GM19452 (cell line): ENCODE measurements around the gene LKAAEAR1.

ENCODE experiments used
- ATAC-seq: cut with Tn5 transposase; IDR thresholded peaks from one replicate; pipeline ENCODE4 v1.9.1; 2021; ENCODE audit not compliant: unreplicated experiment

The LKAAEAR1 gene

DNA sequence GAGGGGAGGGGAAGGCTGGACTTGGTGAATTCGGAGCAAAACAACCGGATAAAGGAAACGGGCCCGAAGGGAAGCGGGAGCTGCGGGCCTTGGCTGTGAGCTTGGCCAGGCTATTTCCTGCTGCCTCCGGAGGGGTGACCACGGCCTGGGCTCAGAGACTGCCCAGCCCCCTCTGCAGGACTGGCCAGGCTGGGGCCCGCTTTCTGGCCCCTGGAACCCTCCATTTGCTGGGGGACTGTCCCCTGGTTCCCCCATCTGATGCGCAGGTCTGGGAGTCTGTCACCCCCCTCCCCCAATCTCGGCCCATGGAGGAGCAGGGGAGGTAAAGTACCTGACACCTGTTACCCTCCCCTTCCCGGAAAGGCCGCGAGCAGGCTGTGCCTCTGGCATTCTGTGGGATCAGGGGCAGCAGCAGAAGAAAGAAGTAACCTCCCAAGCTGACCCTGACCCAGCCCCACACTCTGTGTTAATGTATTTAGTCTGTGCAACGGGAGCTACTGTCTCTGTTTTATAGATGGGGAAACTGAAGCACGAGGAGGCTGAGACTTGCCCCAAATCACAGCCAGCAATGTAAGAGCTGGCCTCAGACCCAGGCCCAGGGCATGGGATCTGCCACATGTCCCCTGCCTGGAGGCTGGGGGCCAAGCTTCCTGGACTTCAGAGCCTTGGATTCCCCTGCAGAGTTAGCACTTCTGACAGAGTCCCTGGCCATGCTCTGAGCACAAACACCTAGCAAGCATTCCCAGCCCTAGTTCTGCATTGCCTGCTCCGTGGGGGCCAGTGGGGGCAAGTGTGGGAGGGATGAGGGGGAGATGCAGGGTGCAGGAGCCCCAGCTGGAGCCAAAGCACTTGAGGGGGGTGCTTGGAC, 44.7 kb downstream of the LKAAEAR1 start:
- ATAC-seq, result no peak

DNA sequence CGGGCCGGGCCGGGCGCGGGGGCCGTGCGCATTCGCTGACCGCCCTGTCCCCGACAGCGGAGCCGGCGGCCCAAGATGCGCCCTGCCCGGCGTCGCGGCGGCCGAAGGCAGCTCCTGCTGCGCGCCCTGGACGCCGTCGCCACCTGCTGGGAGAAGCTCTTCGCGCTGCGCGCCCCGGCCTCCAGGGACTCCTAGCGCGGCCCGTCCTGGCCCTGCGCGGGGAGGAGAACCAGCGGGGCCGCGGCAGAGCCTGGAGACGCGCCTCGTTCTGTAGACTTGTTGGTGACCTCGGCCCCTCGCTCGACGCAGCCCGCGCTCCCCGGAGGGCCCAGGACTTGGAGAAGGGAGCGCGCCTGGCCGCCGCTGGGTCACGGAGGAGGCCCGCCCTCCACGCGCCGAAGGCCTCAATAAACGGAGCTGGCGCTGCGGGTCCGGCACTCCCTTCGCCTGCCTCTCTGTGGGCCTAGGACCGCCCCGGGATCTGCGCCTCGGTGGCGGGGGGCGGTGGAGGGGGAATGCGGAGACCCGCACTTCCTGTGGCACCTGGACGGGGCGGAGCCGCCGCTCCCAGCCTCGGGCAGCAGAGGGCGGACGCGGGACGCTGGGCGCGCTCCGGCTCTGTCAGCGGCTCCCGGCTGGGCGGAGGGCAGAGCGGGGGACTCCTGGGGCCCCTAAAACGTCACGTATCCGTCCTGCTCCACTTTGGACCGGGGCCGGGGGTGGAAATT, 45.5 kb downstream of the LKAAEAR1 start:
- ATAC-seq, result peak; percentile 54

DNA sequence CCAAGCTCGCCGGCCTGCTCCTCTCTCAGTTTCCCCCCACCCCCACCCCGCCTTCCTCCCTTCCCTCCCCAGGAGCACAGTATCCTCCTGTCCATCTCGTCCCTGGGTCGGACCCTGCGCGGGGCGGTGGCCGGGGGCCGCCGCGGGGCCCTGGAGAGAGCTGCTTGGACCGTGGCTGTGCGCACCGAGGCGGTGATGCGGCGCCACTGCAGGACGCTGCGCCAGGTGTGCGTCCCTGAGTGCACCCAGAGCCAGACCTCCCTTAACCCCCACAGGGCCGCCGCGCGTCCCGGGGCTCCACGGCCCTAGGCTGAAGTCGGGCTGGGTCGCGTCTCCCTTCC, 46.0 kb downstream of the LKAAEAR1 start:
- ATAC-seq, result peak; percentile 42

DNA sequence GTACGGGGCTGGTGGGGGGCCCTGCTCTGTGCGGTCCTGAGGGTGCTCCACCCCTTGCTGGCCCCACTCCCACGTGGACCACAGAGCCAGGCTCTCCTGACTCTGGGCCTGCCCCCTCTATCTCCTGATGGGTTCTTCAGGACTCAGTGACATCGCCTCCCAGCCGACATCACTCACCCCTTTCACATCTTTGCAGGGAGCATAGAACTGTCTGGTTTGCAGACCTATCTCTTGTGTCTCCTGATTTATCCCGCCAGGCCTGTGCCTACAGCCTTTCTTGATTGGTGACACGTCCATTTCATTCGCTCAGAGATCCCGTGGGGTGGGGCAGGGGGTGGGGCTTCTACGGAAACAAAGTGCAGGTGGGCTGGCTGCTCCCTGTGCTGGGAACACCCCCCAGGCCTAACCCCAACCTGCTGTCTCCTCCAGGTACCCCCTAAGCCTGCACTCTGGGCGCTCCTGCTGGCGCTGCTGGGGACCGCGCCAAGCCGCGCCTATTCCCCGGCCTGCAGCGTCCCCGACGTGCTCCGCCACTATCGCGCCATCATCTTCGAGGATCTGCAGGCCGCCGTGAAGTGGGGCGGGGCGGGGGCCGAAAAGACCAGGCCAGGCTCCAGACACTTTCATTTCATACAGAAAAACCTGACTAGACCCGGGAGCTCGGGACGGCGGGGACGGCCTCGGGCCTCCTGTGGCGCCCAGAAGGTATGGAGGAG, 46.5 kb downstream of the LKAAEAR1 start:
- no peak for ATAC-seq

DNA sequence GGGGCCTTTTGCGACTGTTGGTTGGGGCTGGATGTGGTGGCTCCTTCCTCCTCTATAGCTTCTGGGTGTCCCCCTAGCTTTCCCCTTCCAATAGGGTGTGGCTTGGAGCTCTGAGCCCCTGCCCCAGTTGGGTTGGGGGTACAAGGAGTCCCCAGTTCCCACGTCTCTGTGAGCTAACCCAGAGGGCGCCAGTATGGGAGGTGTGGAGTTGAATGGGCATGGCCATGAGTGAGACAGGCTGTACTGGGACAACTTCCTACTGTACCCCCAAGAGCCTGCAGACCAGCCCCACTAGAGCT, 47.0 kb downstream of the LKAAEAR1 start:
- ATAC-seq, result no peak

DNA sequence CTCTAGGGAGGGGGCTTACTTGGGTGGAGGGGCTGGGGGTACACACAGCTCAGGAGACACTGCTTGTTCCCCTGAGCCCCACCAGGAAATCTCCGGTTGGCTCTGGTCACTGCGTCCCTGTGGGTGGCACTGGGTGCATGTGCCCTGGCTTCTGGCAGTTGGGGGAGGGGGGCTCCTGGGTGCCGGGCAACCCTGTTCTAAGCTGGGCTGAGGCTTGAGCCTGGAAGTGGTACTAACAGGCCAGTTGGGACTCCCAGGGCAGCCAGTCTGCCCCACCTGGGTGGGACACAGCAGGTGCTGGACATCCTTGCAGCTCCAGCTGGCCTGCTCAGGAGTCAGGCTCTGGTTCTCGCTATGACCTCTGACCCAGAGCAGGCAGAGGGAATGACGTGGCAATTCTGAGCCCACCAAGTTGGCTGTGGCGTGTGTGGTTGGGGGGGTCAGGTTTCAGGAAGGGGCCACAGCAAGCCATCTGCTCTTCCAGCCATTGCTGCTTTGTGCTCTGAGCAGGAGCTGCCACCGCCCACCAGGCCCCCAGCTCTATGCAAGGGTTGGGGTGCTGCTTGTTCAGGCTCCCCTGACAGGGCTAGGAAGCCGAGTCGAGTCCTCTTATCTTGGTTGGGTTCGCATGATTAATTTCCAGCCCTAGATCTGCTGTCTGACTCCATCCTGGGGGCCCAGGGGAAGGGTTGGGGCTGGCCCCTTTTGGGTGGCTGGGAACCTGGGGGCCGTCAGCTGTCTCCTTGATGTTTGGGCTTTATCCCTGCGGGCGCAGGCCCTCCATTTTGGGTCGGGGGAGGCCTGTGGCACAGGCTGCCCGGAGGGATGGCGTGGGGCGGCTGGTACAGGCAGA, 47.6 kb downstream of the LKAAEAR1 start:
- ATAC-seq, result no peak

DNA sequence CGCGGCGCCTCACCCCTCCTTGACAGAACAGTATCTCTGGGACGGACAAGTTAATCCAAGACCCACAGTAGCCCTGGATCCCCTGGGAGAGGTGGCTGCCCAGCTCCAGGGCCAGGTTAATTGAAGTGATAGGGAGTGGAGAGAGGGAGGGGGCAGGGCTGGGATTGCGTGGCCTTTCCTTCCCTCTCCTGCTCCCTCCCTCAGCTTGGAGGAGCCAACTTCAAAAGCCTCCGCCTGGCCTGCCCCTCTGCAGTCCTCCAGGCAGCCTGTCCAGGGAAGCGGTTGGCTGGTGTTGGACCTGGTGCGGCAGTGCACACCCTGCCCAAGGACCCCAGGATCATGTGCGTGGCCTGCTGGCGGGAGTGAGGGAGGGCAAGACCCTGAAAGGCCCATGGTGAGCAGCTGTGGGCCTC, 48.3 kb downstream of the LKAAEAR1 start, which contains the start of gene C20orf204:
Gene C20orf204 (plus strand): TSS at position 250 of the 413 bp plus-strand sequence. CDS start 142 bp downstream, at position 392.
- ATAC-seq, result no peak

DNA sequence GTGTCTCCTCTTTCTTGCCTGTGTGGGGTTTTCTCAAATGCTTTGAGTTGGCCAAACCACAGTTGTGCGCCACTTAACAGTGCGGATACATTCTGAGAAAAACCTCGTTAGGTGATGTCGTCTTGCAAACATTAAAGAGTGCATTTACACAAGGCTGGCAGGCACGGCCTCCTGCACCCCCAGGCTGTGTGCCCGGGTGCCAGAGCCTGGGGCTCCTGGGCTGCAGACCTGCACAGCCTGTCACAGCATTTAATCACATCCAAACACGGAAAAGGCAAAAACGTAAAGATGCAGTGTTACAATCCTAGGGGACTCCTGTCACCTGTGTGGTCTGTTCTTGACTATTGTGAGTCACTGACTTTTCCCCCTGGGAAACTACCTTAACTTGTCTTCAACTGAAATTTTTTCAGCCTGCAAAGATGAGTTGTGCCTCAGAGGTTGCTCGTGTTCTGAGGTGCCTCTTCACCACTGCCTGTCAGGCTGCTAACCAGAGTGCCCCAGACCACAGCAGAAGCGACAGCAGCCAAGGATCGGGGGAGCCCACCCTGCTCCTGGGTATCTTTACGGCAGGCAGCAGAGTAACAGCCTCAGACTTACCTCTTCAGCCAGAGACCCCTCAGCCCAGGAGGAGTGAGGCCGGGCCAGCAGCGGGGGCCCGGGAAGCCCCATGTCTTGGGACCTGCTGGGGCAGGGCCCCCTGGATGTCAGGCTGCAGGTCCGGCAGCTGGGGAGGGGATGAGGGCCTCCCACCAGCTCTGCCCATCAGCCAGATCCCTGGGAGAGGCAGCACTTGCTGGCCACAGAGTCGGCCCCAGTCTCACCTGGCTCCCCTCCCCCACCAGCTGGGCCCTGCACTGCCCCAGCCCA, 48.9 kb downstream of the LKAAEAR1 start:
- no peak for ATAC-seq

DNA sequence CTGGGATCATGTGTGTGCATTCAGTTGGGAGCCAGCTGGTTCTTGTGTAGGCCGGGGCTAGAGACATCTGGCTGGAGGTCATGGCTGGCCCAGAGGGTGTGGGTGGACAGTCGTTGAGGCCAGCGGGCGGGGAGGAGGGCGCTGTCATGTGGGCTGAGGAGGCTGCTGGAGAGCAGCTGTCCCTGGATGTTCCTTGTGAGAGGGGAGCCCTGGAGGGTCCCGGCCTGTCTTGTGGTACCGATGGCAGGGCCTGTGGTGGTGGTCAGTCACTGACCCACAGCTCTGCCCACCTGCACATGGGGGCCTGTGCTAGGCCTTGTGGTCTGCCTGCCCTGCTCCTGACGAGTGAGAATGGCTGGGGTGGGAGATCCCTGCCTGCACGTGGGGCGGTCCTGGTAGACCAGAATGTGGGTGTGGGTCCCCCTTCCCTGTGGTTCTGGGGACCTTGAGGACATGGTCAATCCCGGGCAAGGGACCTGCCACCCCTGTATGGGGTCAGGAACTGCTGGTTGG, 50.2 kb downstream of the LKAAEAR1 start:
- no peak for ATAC-seq
